Neuron (in vitro differentiated cells): Measurements from ENCODE around the gene MED27.

Source experiments
- H2AFZ ChIP-seq: one replicate; pipeline ENCODE4 v1.6.1; 2013; ENCODE audit warnings: low read depth, mild to moderate bottlenecking, inconsistent platforms, low read length, moderate library complexity
- H3K27me3 ChIP-seq: one replicate; pipeline ENCODE4 v1.6.1; 2013; ENCODE audit warnings: low read length; ENCODE audit not compliant: insufficient read depth
- H3K36me3 ChIP-seq: one replicate; pipeline ENCODE4 v1.6.1; 2013; ENCODE audit warnings: low read length; ENCODE audit not compliant: insufficient read depth
- H3K4me1 ChIP-seq: one replicate; pipeline ENCODE4 v1.6.1; 2013; ENCODE audit warnings: low read length; ENCODE audit not compliant: insufficient read depth
- H3K4me3 ChIP-seq: 2 replicates; pipeline ENCODE4 v1.5.1; 2013; ENCODE audit warnings: mild to moderate bottlenecking, low read length, moderate library complexity
- H3K9me3 ChIP-seq: one replicate; pipeline ENCODE4 v1.6.1; 2013; ENCODE audit warnings: low read length

The MED27 gene

GRCh38 chr9:131858147-131858546, 221.5 kb downstream of the MED27 start:
- Histone ChIP-seq H3K9me3 (no peaks in the 10 kb centered on the region), H2AFZ (no peak overlapping the region), H3K36me3 (peaks cover 22% of the 10 kb centered on the region), H3K4me3 (no peak overlapping the region), H3K4me1 (peaks cover 7% of the 10 kb centered on the region), H3K27me3 (no peaks in the 10 kb centered on the region)

- Histone ChIP-seq H3K27me3 (no peaks in the 10 kb centered on the region), H2AFZ (no peak overlapping the region), H3K4me3 (no peak overlapping the region), H3K9me3 (no peaks in the 10 kb centered on the region), H3K4me1 (peaks cover 7% of the 10 kb centered on the region), H3K36me3 (peaks cover 15% of the 10 kb centered on the region)
Observed at GRCh38 chr9:131856105-131856504, 223.6 kb downstream of the MED27 start.

GRCh38 chr9:131854896-131855613, 224.6 kb downstream of the MED27 start:
- Histone ChIP-seq H3K36me3 (peaks cover 9% of the 10 kb centered on the region), H3K4me1 (peaks cover 7% of the 10 kb centered on the region), H3K27me3 (no peaks in the 10 kb centered on the region), H3K9me3 (no peaks in the 10 kb centered on the region), H3K4me3 (no peak overlapping the region), H2AFZ (no peak overlapping the region)

- Histone ChIP-seq H3K9me3 (no peaks in the 10 kb centered on the region), H3K36me3 (peaks cover 1% of the 10 kb centered on the region), H3K4me1 (peaks cover 7% of the 10 kb centered on the region), H3K4me3 (no peak overlapping the region), H3K27me3 (no peaks in the 10 kb centered on the region), H2AFZ (no peak overlapping the region)
Observed at GRCh38 chr9:131854334-131854733, 225.3 kb downstream of the MED27 start.

GRCh38 chr9:131853434-131853833, 226.2 kb downstream of the MED27 start:
- H3K27me3 ChIP-seq = no peaks in the 10 kb centered on the region
- H3K4me1 ChIP-seq = peaks cover 7% of the 10 kb centered on the region
- H3K9me3 ChIP-seq = no peaks in the 10 kb centered on the region
- no peak overlapping the region for H2AFZ ChIP-seq
- H3K36me3 ChIP-seq = no peaks in the 10 kb centered on the region
- H3K4me3 ChIP-seq = no peak overlapping the region

- Histone ChIP-seq H3K36me3 (no peaks in the 10 kb centered on the region), H3K4me3 (no peak overlapping the region), H3K9me3 (no peaks in the 10 kb centered on the region), H3K27me3 (no peaks in the 10 kb centered on the region), H2AFZ (no peak overlapping the region), H3K4me1 (peaks cover 7% of the 10 kb centered on the region)
Observed at GRCh38 chr9:131851414-131851813, 228.3 kb downstream of the MED27 start.

- H3K4me1 ChIP-seq = no peaks in the 10 kb centered on the region
- no peak overlapping the region for H2AFZ ChIP-seq
- H3K27me3 ChIP-seq = no peaks in the 10 kb centered on the region
- H3K36me3 ChIP-seq = no peaks in the 10 kb centered on the region
- H3K4me3 ChIP-seq = no peak overlapping the region
- no peaks in the 10 kb centered on the region for H3K9me3 ChIP-seq
Observed at GRCh38 chr9:131849391-131849790, 230.3 kb downstream of the MED27 start.

- no peak overlapping the region for H3K4me3 ChIP-seq
- H2AFZ ChIP-seq = no peak overlapping the region
- no peaks in the 10 kb centered on the region for H3K9me3 ChIP-seq
- no peaks in the 10 kb centered on the region for H3K4me1 ChIP-seq
- no peaks in the 10 kb centered on the region for H3K36me3 ChIP-seq
- no peaks in the 10 kb centered on the region for H3K27me3 ChIP-seq
Observed at GRCh38 chr9:131848570-131849160, 231.0 kb downstream of the MED27 start.

GRCh38 chr9:131847665-131848354, 231.9 kb downstream of the MED27 start:
- Histone ChIP-seq H3K4me3 (no peak overlapping the region), H2AFZ (no peak overlapping the region), H3K9me3 (no peaks in the 10 kb centered on the region), H3K4me1 (no peaks in the 10 kb centered on the region), H3K36me3 (no peaks in the 10 kb centered on the region), H3K27me3 (no peaks in the 10 kb centered on the region)

- Histone ChIP-seq H3K27me3 (no peaks in the 10 kb centered on the region), H2AFZ (no peak overlapping the region), H3K4me1 (no peaks in the 10 kb centered on the region), H3K4me3 (no peak overlapping the region), H3K36me3 (no peaks in the 10 kb centered on the region), H3K9me3 (no peaks in the 10 kb centered on the region)
Observed at GRCh38 chr9:131845305-131846298, 234.1 kb downstream of the MED27 start.

- H3K36me3 ChIP-seq = no peaks in the 10 kb centered on the region
- H3K27me3 ChIP-seq = no peaks in the 10 kb centered on the region
- H2AFZ ChIP-seq = no peak overlapping the region
- no peak overlapping the region for H3K4me3 ChIP-seq
- no peaks in the 10 kb centered on the region for H3K4me1 ChIP-seq
- no peaks in the 10 kb centered on the region for H3K9me3 ChIP-seq
Observed at GRCh38 chr9:131844745-131845118, 234.9 kb downstream of the MED27 start.

GRCh38 chr9:131843989-131844744, 235.5 kb downstream of the MED27 start:
- Histone ChIP-seq H3K36me3 (no peaks in the 10 kb centered on the region), H3K27me3 (no peaks in the 10 kb centered on the region), H2AFZ (no peak overlapping the region), H3K9me3 (no peaks in the 10 kb centered on the region), H3K4me1 (no peaks in the 10 kb centered on the region), H3K4me3 (no peak overlapping the region)
